ENCODE measurements around the gene RGS12.

The RGS12 gene

GRCh38 chr4:3330707-3331106, 37.9 kb downstream of the RGS12 start:
- H3K4me2 ChIP-seq (ENCODE audit: low read depth, low read length, poor library complexity, severe bottlenecking) = no peak overlapping the region
- H3K79me2 ChIP-seq (ENCODE audit: insufficient read depth, low read length) = no peaks in the 10 kb centered on the region
- no peak overlapping the region for H3K4me3 ChIP-seq (ENCODE audit: insufficient read depth, low read length, poor library complexity, severe bottlenecking)

GRCh38 chr4:3331511-3332394, 38.9 kb downstream of the RGS12 start:
- Histone ChIP-seq H3K4me2 (ENCODE audit: low read depth, low read length, poor library complexity, severe bottlenecking) (no peak overlapping the region), H3K9ac (ENCODE audit: low read length) (no peak overlapping the region), H3K9me2 (replicated peaks; ENCODE audit: insufficient read depth, low read length) (no peaks in the 10 kb centered on the region), H3F3A (ENCODE audit: insufficient read depth) (no peaks in the 10 kb centered on the region), H3K27me3 (ENCODE audit: low read length) (no peaks in the 10 kb centered on the region), H3K36me3 (ENCODE audit: low read length) (no peaks in the 10 kb centered on the region), H3K9me3 (ENCODE audit: insufficient read depth, low read length) (no peaks in the 10 kb centered on the region), H3K79me2 (ENCODE audit: insufficient read depth, low read length) (no peaks in the 10 kb centered on the region), H3K27ac (ENCODE audit: low read depth, low read length) (no peak overlapping the region), H3K4me3 (ENCODE audit: insufficient read depth, low read length, poor library complexity, severe bottlenecking) (no peak overlapping the region), H4K20me1 (ENCODE audit: low read depth, low read length) (no peaks in the 10 kb centered on the region), H2AFZ (ENCODE audit: low read depth, low read length, severe bottlenecking) (no peak overlapping the region)
- no peak for TF ChIP-seq EZH2phosphoT487 (conservative IDR thresholded peaks at IDR 0.05; ENCODE audit: low read length)
- no peak for TF ChIP-seq CTCF (IDR thresholded peaks at IDR 0.05; ENCODE audit: insufficient read depth, low read length, poor library complexity, severe bottlenecking)

More at GRCh38 chr4:3330707-3331106, 37.9 kb downstream of the RGS12 start:
- Histone ChIP-seq H3K9me3 (ENCODE audit: insufficient read depth, low read length) (no peaks in the 10 kb centered on the region), H3K27me3 (ENCODE audit: low read length) (no peaks in the 10 kb centered on the region), H2AFZ (ENCODE audit: low read depth, low read length, severe bottlenecking) (no peak overlapping the region), H3F3A (ENCODE audit: insufficient read depth) (no peaks in the 10 kb centered on the region), H3K27ac (ENCODE audit: low read depth, low read length) (no peak overlapping the region), H3K9me2 (replicated peaks; ENCODE audit: insufficient read depth, low read length) (no peaks in the 10 kb centered on the region), H3K9ac (ENCODE audit: low read length) (no peak overlapping the region), H4K20me1 (ENCODE audit: low read depth, low read length) (no peaks in the 10 kb centered on the region), H3K36me3 (ENCODE audit: low read length) (no peaks in the 10 kb centered on the region)
- TF ChIP-seq CTCF (IDR thresholded peaks at IDR 0.05; ENCODE audit: insufficient read depth, low read length, poor library complexity, severe bottlenecking) (no peak), EZH2phosphoT487 (conservative IDR thresholded peaks at IDR 0.05; ENCODE audit: low read length) (no peak)

GRCh38 chr4:3332498-3332897, 39.7 kb downstream of the RGS12 start:
- no peaks in the 10 kb centered on the region for H3F3A ChIP-seq (ENCODE audit: insufficient read depth)
- H3K9me2 ChIP-seq (replicated peaks; ENCODE audit: insufficient read depth, low read length) = no peaks in the 10 kb centered on the region
- H3K27ac ChIP-seq (ENCODE audit: low read depth, low read length) = no peak overlapping the region
- H3K4me3 ChIP-seq (ENCODE audit: insufficient read depth, low read length, poor library complexity, severe bottlenecking) = no peak overlapping the region
- H3K9ac ChIP-seq (ENCODE audit: low read length) = no peak overlapping the region
- H4K20me1 ChIP-seq (ENCODE audit: low read depth, low read length) = no peaks in the 10 kb centered on the region
- H3K9me3 ChIP-seq (ENCODE audit: insufficient read depth, low read length) = no peaks in the 10 kb centered on the region
- no peaks in the 10 kb centered on the region for H3K36me3 ChIP-seq (ENCODE audit: low read length)
- H3K79me2 ChIP-seq (ENCODE audit: insufficient read depth, low read length) = no peaks in the 10 kb centered on the region
- no peak overlapping the region for H3K4me2 ChIP-seq (ENCODE audit: low read depth, low read length, poor library complexity, severe bottlenecking)
- no peak overlapping the region for H2AFZ ChIP-seq (ENCODE audit: low read depth, low read length, severe bottlenecking)
- no peaks in the 10 kb centered on the region; the same call in 1 of the 2 replicates for H3K27me3 ChIP-seq (ENCODE audit: low read length)
- TF ChIP-seq EZH2phosphoT487 (conservative IDR thresholded peaks at IDR 0.05; ENCODE audit: low read length) = no peak
- no peak for TF ChIP-seq CTCF (IDR thresholded peaks at IDR 0.05; ENCODE audit: insufficient read depth, low read length, poor library complexity, severe bottlenecking)
